GM18520 (cell line): ENCODE measurements around the gene KDM3B.
"Not testable (repeated sequence)": the region's sequence is repeated elsewhere in the genome, so short reads cannot be mapped to it uniquely, and the experiment has no call there.

Experiments
- ATAC-seq: cut with Tn5 transposase; IDR thresholded peaks from one replicate; pipeline ENCODE4 v1.9.1; 2021; ENCODE audit not compliant: unreplicated experiment

The KDM3B gene

DNA sequence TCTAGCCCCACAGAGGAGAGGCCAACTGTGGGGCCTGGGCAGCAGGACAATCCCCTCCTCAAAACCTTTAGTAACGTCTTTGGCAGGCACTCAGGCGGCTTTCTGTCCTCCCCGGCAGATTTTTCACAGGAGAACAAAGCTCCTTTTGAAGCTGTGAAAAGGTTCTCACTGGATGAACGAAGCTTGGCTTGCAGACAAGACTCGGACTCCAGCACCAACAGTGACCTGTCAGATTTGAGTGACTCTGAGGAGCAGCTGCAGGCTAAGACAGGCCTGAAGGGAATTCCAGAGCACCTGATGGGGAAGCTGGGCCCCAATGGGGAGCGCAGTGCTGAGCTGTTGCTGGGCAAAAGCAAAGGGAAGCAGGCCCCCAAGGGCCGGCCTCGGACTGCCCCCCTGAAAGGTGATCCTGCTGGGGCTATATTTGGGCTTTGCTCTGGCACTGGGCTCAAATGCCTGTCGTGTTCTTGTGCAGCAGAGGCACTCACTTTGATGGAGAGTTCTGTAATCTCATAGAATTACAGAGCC lies 39.4 kb downstream of the KDM3B start:
- no peak for ATAC-seq

DNA sequence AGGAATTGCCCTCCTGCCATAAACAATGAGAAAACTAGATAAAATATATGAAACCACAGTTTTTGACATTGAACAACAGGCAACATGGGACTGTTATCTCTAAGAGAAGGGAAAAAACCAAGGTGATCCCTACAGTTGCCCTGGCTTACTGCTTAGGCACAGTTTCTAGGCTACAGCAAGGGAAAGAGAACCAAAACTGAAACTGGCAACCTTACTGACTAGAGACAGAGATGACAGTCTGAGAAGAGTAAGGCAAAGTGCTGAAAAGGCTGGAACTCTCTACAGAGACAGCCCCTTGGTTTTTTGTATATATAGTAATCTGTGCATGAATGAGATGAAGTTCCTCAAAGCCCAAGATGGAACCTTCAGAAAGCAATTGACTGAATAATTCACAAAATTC lies 50.2 kb downstream of the KDM3B start:
- ATAC-seq: peak; percentile 93

DNA sequence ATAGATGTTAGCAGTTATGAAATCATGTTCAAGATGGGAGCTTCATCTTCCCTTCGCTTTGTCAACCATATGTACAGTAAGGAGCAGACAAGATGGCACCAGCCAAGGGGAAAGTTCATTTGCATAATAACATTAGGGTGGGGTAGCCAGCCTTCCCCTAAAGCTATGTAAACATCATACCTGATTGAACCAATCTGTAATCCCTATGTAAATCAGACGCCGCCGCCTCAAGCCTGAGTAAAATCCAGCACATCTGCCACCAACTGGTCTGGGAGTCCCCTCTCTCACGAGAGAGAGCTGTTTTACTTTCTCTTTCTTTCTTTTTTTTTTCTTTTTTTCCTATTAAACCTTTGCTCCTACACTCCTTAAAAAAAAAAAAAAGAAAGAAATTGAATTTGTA lies 55.5 kb downstream of the KDM3B start:
- peak; percentile 74 for ATAC-seq

DNA sequence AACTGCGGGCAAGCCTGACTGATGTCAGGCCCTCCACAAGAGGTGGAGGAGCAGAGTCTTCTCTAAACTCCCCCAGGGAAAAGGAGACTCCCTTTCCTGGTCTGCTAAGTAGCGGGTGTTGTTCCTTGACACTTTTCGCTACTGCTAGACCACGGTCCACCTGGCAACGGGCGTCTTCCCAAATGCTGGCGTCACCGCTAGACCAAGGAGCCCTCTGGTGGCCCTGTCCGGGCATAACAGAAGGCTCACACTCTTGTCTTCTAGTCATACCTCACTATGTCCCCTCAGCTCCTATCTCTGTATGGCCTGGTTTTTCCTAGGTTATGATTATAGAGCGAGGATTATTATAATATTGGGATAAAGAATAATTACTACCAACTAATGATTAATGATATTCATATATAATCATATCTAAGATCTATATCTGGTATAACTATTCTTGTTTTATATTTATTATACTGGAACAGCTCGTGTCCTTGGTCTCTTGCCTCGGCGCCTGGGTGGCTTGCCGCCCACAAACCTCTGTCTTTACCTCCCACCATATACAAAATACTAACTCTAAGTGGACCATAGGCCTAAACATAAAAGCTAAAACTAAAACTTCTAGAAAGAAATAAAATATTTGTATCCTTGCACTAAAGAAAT lies 58.6 kb downstream of the KDM3B start:
- ATAC-seq: not testable (repeated sequence)

DNA sequence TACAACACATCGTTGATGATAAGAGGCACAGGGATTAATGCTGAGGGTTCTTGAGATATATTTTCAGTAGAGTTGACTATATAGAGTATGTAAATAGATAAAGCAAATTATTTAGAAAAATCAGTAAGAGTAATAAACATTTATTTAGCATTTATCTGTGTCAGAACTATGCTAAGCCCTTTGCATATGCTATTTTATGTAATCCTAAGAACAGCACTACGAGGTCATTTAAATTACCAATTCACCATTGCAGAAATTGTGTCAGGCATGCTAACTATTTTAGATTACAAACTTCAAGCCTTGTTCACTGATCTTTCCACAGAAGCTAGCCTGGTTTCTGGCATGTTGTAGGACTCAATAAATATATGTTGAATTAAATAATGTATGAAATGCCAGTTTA lies 66.0 kb downstream of the KDM3B start:
- no peak for ATAC-seq

DNA sequence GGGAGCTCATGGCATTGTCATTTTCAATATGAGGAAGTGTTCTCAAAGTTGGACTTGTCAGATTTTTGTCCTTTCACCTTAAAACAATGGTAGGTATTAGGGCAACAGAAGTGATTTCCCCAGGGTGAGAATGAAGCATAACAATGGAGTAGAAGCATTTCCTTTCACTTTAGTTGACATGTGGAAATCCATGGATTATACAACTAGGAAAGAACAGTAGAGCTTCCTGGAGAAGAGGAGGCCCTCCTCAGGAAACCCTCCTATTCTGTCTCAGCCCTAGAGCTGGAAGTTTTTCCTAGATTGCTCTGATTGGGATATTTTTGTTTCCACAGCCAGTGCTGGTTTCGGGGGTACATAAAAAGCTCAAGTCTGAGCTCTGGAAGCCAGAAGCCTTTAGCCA lies 72.6 kb downstream of the KDM3B start:
- ATAC-seq: no peak

DNA sequence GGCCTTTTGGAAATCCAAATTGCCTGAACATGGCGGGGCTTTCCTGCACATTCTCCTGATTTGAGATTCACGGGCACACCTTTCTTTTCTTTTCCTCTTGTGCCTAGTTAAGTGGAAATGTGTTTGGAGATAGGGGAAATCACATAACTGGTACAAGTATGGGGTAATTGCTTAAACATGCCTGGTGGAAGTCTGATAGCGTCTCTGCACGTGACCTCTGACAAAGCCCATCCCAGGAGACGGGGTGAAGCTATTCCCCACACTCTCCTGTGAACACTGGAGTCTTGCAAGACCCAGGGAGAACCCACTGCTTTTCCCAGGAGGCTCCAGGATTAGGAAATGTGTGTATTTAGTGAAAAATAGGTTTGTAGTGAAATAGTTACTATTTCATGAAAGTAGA lies 83.5 kb downstream of the KDM3B start:
- ATAC-seq: no peak

DNA sequence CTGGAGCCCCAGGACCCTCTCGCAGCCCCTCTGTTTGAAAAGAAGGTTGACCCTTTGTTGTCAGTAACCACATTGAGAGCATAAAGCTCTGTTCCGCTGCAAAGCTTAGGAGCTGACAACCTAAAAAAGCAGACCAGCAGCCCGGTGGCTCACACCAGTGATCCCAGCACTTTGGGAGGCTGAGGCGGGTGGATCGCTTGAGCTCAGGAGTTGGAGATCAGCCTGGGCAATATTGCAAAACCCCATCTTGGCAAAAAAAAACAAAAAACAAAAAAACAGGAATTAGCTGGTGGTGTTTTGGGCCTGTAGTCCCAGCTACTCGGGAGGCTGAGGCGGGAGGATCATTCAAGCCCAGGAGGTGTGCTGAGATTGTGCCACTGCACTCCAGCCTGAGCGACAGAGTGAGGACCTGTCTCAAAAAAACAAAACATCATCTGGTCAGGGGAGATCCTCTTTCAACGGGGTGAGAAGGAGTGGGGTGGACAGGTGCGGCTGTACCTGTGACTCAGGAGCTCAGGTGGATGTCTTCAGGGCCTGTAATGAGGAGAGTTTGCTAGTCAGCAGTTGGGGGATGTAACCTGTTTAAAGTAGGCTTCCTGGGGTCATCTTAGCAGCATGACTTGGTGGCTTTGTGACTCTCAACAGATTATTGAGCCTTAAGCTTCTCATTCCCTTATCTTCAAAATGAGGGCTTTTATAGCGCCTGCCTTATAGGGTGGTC lies 85.7 kb downstream of the KDM3B start:
- no peak for ATAC-seq

DNA sequence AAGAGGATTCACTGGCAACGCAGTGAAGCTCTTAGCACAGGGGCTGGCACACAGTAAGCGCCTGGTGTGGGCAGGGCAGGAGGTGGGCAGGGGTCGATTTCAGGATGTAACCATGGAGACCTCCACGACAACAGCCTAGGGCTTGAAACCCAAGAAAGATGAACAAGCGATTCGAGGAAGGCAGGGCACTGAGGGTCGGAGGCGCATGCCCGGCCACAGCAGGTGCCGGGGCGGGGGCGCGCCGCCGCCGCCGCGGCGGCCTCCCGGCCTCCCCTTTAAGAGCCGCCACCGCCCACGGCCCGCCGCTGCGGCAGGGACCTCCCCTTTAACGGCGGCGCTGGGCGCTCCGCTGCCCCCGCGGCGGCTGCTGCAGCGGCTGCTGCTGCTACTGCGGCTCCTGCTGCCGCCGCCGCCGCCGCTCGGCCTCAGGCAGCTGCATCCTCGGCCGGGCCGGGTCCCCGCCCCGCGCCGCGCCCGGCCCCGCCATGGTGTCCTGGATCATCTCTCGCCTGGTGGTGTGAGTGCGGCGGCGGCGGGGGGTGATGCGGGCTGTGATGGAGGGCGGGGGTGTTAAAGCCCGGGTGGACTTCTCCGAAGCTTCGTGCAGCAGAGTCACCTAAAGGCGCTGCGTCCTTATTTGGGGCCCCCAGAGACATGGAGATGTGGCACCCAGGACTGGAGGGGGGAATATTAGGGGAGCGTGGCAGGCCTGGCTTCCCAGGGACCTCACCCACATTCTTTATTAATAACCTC lies 86.4 kb downstream of the KDM3B start, which contains the start of gene REEP2:
Gene REEP2 (plus strand): TSS at position 334 of the 753 bp plus-strand sequence. CDS start 152 bp downstream, at position 486.
- ATAC-seq: no peak

DNA sequence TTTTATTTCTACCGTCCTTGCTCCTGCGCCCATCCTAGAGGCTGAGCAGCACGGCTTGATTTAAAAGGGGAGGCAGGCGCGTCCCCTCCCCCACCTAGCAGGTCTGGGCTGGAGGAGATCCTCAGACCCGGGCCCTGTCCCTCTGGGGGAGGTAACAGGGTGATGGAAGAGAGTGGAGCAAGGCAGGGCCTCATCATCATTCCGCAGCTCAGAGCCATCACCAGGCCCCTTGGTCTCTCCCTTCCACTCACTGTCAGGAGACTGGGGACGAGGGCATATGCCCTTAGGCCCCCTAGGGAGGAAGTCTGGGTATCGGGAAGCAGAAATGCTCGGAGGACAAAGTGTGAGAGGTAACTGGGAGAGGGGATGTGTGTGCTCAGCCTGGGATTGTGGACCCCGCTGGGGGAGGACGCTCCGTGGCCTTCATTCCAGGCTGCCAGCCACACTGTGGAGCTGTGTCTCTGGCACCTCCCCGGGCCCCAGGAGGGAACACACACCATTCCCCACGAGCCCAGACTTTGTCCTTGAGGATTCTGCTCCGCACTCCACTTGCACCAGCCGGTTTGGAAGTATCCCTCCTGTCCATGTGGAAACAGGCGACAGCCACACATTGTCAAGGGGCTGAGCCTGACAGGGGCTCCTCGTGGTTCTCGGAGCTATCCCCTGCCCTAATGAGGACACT lies 87.1 kb downstream of the KDM3B start:
- ATAC-seq: no peak

DNA sequence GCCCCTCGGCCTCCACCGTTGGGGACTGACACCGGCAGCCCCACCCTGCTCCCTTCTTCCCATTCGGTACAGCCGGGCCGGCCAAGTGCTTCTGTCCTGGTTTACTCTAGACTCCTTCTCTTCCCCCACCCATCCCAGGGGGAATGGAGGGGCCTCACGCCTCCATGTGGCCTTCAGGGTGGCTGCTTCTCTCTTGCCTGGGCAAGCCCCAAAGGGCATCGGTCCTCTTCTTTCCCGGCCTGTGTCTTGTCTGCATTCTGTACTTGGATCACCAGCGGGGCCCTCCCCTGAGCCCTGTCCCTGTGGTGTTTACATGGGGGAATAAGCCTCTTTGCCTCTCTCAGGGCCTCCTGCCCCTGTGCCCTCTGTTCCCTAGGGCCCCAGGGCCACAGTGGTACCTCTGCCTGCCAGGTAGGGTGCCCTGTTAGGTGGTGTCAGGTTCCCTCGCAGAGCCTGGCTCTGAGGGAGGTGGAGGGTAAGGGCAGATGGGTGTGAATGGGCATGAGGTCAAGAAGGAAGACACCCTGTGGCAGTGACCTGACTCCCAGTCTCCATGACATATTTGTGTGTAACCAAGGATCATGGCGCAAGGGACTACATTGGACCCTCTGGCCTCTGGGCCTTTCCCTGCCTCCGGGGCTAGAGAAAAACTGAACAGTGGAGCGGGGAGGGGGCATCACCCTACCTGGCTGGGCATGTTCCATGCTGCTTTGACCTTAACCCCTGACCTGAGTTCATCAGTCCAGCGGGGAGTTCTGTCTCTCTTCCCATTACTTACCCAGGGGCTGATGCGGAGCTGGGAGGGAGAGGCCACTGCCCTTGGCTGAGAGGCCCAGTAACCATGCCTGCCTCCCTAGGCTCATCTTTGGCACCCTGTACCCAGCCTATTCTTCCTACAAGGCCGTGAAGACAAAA lies 87.9 kb downstream of the KDM3B start:
- no peak for ATAC-seq

DNA sequence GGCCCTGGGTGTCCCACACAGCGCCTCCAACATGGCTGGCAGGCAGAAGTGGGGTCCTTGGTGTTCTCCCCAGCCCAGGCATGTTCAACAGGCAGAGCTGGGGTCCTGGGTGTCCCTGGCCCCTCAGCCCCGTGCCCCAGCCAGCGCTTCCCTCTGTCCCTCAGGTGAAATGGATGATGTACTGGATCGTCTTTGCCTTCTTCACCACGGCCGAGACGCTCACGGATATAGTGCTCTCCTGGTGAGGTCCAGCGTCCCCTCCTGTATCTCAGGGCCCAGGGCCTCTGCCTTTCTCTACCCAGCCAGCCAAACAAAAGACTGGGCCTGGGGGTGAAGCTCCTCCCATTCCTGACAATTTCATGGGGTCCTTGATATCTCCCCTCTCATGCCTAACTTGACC lies 88.7 kb downstream of the KDM3B start:
- no peak for ATAC-seq

DNA sequence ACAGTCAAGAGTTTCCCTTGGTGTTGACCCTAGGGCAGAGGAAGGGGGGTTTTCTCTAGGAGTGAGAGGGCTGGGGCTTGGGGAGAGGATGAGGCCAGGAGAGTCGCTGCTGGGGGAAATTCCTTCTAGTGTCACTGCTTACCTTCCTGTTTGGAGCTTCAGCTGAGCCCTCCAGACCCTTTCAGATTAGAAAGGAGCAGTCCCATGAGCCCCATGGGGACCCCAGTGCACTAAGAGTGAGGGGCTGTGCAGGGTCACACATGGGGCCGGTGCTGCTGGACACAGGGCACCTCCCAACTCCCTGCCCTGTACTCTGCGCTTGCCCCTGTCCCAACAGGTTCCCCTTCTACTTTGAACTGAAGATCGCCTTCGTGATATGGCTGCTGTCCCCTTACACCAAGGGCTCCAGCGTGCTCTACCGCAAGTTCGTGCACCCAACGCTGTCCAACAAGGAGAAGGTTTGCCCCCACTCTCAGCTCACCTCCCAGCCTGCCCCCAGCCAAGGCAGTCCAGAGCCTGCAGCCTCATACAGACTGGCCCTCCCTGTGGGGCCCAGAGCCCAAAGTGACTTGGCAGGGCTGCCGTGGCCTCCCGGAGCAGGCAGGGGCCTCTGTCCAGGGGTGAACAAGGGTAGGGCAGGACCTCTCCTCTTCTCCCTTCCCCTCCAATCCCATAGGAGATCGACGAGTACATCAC lies 91.7 kb downstream of the KDM3B start:
- ATAC-seq: no peak

DNA sequence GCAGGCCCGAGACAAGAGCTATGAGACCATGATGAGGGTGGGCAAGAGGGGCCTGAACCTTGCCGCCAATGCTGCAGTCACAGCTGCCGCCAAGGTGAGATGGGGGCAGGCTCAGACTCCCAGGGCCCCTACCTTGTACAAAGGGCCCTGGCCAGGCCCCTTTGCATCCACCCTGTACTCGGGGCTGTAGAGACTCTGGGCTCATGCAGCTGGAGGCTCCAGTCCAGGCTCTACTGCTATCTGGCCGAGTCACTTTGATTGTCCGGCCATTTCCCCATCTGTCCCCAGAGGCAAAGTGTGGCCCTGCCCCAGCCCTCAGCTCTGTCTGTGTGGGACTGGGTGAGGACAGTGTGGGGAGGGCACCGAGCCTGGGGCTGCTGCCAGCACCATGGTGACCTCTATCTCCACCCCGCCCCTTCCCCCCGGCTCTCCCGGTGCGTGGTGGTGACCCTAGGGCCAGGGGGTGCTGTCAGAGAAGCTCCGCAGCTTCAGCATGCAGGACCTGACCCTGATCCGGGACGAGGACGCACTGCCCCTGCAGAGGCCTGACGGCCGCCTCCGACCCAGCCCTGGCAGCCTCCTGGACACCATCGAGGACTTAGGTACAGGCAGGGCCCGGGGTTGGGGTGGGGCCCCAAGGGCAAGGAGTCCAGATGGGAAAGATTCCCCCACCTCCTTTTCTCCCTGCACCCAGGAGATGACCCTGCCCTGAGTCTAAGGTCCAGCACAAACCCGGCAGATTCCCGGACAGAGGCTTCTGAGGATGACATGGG lies 92.5 kb downstream of the KDM3B start:
- ATAC-seq: no peak

DNA sequence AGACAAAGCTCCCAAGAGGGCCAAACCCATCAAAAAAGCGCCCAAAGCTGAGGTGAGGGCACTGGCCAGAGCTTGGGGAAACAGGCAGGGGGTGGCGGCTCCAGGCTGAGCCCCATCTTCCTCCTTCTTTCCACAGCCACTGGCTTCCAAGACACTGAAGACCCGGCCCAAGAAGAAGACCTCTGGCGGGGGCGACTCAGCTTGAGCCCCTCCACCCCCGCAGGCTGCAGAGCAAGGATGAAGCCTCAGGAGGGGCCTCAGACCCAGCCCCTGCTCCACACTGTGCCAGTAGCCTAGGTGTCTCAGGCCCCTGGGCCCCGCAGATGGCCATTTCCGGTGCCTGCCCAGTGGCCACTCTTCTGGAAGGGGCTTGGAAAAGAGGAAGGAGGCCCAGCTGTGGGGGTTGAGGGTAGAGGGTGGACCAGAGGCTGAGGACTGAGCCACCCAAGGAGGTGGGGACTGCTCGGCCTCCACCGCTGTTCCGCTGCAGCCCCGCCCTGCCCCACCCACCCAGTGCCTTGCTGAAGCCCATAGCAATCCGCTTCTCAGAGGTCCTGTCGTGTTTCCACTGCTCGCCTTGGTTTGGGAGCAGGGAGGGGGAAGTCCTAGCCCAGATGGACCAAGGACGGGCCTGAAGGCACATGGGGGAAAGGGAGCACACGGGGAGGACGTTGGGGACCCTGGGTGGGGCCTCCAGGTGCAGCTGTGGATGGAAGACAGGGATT lies 93.2 kb downstream of the KDM3B start:
- ATAC-seq: no peak

DNA sequence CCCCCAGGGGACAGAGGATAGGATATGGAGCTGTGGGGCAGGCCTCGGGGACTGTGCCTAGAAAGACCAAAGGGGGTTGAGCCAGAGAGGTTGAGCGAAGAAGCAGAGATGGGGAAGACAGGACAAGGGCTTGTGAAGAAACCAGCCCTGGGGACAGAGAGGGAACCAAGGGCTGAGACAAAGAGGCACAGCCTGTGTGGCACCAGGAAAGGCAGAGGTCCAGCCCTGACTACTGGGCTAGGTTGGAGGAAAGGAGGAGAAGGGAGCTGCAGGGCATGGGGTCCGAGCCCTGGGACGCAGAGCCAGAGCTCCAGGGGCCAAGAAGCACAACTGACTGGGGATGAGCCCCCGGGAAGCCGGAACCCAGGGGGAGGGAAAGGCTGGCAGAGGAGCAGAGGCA lies 95.6 kb downstream of the KDM3B start:
- ATAC-seq: no peak

DNA sequence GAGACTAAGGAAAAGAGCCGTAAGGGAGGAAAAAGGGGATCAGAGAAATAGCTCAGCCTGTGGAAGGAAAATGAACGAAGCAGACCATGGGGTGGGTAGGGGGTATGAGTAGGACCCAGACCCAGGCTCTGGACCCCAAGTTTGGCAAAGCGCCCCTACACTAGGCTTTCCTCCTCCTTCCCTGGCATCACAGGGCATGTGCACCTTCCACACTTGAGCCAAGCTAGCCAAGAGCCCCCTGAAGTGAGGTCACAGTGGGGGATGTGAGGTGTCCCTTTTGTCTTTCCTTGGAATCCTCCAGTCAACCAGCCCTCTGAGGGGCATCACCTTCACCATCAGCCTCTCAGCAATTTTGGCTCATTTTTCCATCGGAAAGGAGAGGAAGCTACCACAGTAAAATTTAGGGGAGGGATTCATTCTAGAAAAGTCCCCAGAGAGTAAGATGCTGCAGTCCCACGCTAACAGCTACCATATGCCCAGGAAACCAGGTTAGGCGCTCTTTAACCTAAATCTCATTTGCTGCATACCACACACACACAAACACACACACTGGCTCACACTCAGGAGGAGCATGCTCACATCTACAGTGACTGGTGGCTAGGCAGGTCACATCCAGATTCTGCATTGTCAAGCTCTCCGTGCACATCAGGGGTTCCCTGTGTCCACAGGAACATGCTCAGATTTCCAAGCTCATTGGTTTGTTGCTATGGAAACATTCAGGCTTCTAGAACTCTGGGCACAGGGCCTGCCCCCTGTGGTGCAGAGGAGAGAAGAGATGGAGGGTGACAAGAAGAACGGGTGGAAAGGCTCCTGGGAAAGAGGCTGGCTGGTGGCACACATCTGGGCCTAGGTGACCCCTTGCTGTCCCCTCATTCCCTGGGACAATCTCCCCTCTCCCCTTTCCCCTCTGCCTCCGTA lies 96.3 kb downstream of the KDM3B start:
- ATAC-seq: no peak
